ENCODE data around the gene CFAP99. TPM values are rescaled to one million over a fixed set of nuclear protein-coding genes. Genes with fewer than 3 reads are reported as not detected.
"Not testable (repeated sequence)": the region's sequence is repeated elsewhere in the genome, so short reads cannot be mapped to it uniquely, and the experiment has no call there.

CFAP99 gene
- total RNA-seq, 2 donors from 2014 or later, result 0.32 to 0.49 TPM

GRCh38 chr4:2428496-2429213, 9.9 kb downstream of the CFAP99 start:
- H3K27ac ChIP-seq, result no peak overlapping the region
- intact Hi-C loops (cut with DNase I), result no loop called here
- H3K9ac ChIP-seq (ENCODE audit: low read depth in 2 of 2, low read length in 2 of 2), result no peak overlapping the region
- no peak for DNase-seq
- no peak for TF ChIP-seq CTCF (IDR thresholded peaks at IDR 0.05)
- H3K27me3 ChIP-seq, result no peaks in the 10 kb centered on the region
- no peaks in the 10 kb centered on the region for H3K9me3 ChIP-seq
- no peaks in the 10 kb centered on the region for H3K4me1 ChIP-seq
- H3K36me3 ChIP-seq, result no peaks in the 10 kb centered on the region
- H3K4me3 ChIP-seq, result no peak overlapping the region

GRCh38 chr4:2429945-2430757, 11.4 kb downstream of the CFAP99 start:
- H3K27ac ChIP-seq; H3K4me3 ChIP-seq; H3K9ac ChIP-seq (ENCODE audit: low read depth in 2 of 2, low read length in 2 of 2); H3K4me1 ChIP-seq; H3K36me3 ChIP-seq; intact Hi-C loops (cut with DNase I); H3K27me3 ChIP-seq; H3K9me3 ChIP-seq; DNase-seq: not testable (repeated sequence)

GRCh38 chr4:2432004-2432403, 13.2 kb downstream of the CFAP99 start:
- DNase-seq, result no peak
- H3K4me1 ChIP-seq, result no peaks in the 10 kb centered on the region
- no peak overlapping the region for H3K27ac ChIP-seq
- no peak for TF ChIP-seq CTCF (IDR thresholded peaks at IDR 0.05)
- no peaks in the 10 kb centered on the region for H3K36me3 ChIP-seq
- H3K9me3 ChIP-seq, result no peaks in the 10 kb centered on the region
- no peak overlapping the region for H3K4me3 ChIP-seq
- H3K9ac ChIP-seq (ENCODE audit: low read depth in 2 of 2, low read length in 2 of 2), result no peak overlapping the region
- H3K27me3 ChIP-seq, result no peaks in the 10 kb centered on the region
- intact Hi-C loops (cut with DNase I), result no loop called here

- Histone ChIP-seq H3K4me1 (no peaks in the 10 kb centered on the region), H3K9ac (ENCODE audit: low read depth in 2 of 2, low read length in 2 of 2) (no peak overlapping the region), H3K36me3 (no peaks in the 10 kb centered on the region), H3K27me3 (no peaks in the 10 kb centered on the region), H3K4me3 (no peak overlapping the region), H3K27ac (no peak overlapping the region), H3K9me3 (no peaks in the 10 kb centered on the region)
- no peak for DNase-seq
- intact Hi-C loops (cut with DNase I), result no loop called here
- no peak for TF ChIP-seq CTCF (IDR thresholded peaks at IDR 0.05)
Measured at GRCh38 chr4:2432991-2433530, 14.3 kb downstream of the CFAP99 start.

- no peaks in the 10 kb centered on the region for H3K9me3 ChIP-seq
- H3K36me3 ChIP-seq, result no peaks in the 10 kb centered on the region
- no peaks in the 10 kb centered on the region for H3K4me1 ChIP-seq
- H3K27ac ChIP-seq, result no peak overlapping the region
- no peaks in the 10 kb centered on the region for H3K27me3 ChIP-seq
- intact Hi-C loops (cut with DNase I), result no loop called here
- no peak overlapping the region for H3K9ac ChIP-seq (ENCODE audit: low read depth in 2 of 2, low read length in 2 of 2)
- DNase-seq, result no peak
- no peak for TF ChIP-seq CTCF (IDR thresholded peaks at IDR 0.05)
- no peak overlapping the region for H3K4me3 ChIP-seq
Measured at GRCh38 chr4:2433609-2434350, 15.0 kb downstream of the CFAP99 start.

Data from colonic mucosa (tissue), 4 donors.